ENCODE results near the gene PCDHB8.

DNA sequence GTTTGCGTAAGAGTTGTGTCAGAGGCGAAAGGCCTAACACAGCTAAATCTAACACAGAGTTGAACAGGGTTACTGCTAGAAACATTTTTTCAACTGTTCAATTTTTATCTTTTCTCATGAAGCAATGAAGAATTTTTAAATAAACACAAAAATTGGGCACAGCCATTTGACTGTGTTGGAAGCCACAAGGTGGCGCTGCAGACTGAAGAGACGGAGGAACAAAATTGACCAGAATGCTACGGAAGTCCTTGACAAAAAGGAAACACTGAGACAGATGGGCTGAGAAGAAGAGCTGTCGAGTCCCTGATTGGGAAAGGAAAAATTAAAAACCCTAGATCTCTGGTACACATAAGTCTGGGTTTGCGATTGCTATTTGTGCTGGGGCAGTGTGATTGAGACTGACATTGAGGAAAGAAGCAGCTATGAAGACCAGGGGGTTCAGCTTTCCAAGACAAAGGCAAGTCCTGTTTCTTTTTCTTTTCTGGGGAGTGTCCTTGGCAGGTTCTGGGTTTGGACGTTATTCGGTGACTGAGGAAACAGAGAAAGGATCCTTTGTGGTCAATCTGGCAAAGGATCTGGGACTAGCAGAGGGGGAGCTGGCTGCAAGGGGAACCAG is 9.4 kb downstream of the PCDHB8 start, which contains the start of gene PCDHB9:
- TF ChIP-seq EZH2phosphoT487 (IDR thresholded peaks at IDR 0.05; ENCODE audit: low read length) (no peak), EZH2 (optimal IDR thresholded peaks at IDR 0.05; ENCODE audit: low read depth, low read length) (no peak)
- TF ChIP-seq, protein P1, sequence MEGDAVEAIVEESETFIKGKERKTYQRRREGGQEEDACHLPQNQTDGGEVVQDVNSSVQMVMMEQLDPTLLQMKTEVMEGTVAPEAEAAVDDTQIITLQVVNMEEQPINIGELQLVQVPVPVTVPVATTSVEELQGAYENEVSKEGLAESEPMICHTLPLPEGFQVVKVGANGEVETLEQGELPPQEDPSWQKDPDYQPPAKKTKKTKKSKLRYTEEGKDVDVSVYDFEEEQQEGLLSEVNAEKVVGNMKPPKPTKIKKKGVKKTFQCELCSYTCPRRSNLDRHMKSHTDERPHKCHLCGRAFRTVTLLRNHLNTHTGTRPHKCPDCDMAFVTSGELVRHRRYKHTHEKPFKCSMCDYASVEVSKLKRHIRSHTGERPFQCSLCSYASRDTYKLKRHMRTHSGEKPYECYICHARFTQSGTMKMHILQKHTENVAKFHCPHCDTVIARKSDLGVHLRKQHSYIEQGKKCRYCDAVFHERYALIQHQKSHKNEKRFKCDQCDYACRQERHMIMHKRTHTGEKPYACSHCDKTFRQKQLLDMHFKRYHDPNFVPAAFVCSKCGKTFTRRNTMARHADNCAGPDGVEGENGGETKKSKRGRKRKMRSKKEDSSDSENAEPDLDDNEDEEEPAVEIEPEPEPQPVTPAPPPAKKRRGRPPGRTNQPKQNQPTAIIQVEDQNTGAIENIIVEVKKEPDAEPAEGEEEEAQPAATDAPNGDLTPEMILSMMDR (IDR thresholded peaks at IDR 0.05; ENCODE audit: low read length) = peak; percentile 79

All from MM.1S (cell line).